GM12873 (cell line): ENCODE data around the gene MIPEP.

ENCODE experiments used
- CTCF ChIP-seq: IDR thresholded peaks from 2 replicates; pipeline ENCODE4 v1.5.1; 2012; ENCODE audit warnings: low read depth, mild to moderate bottlenecking, moderate library complexity, low read length, control low read depth; ENCODE audit not compliant: insufficient read depth; ENCODE audit errors: missing control alignments

The MIPEP gene

GRCh38 chr13:23767838-23768237, 121.4 kb downstream of the MIPEP start:
- TF ChIP-seq CTCF: no peak

- no peak for TF ChIP-seq CTCF
Measured at GRCh38 chr13:23766939-23767338, 122.3 kb downstream of the MIPEP start.

GRCh38 chr13:23766283-23766682, 122.9 kb downstream of the MIPEP start:
- no peak for TF ChIP-seq CTCF

- no peak for TF ChIP-seq CTCF
Measured at GRCh38 chr13:23765531-23765930, 123.7 kb downstream of the MIPEP start.

DNA sequence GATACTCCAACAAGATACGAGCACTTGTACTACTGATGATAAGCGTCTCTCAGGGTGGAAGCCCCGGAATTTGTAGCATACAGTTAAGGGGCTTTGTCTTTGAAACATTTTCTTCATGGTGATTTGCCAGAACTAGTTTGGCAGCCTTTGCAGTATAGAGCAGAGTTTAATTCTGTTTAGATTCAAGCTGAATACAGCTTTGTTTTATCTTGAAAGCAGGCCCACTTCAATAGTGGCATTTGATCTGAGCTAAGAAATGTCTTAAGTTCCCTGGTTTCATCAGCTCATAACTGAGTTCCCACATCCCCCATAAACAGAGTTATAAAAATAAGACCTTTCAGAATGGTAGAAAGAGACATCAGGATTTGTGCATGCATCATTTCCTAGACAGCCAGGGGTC, 125.9 kb downstream of the MIPEP start:
- TF ChIP-seq CTCF: no peak

DNA sequence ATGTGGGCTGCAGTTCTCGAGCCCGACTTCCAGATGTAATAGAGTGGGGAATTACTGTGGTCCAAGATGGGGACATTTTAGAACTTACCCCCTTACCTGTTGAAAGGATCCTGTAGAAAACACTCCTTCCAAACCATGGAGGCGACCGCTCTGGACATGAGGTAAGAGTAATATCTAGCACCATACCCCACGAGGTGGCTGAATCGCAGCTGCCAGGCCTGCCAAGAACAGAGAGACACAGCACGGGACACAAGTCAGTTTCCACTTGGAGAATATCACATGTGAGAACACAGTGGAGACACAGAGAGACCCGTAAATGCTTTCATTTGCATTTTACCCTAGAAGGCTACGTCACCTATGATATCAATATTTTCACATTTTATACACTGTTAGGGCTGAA, 129.2 kb downstream of the MIPEP start:
- TF ChIP-seq CTCF: no peak

GRCh38 chr13:23758798-23759527, 130.2 kb downstream of the MIPEP start:
- TF ChIP-seq CTCF: no peak
